ENCODE data around the gene UBXN11.
"Not testable (repeated sequence)": the region's sequence is repeated elsewhere in the genome, so short reads cannot be mapped to it uniquely, and the experiment has no call there.

The UBXN11 gene

GRCh38 chr1:26337206-26337535 lies 30.7 kb upstream of the UBXN11 start:
- no peak for DNase-seq (ENCODE audit: low read depth in 4 of 4, low spot score in 1 of 4)

GRCh38 chr1:26336477-26337205 lies 30.2 kb upstream of the UBXN11 start:
- DNase-seq (ENCODE audit: low read depth in 4 of 4, low spot score in 1 of 4): peak; percentile 65 to 84 (median 68)

GRCh38 chr1:26335774-26336476 lies 29.5 kb upstream of the UBXN11 start:
- DNase-seq (ENCODE audit: low read depth in 4 of 4, low spot score in 1 of 4): no peak

- not testable (repeated sequence) for DNase-seq (ENCODE audit: low read depth in 4 of 4, low spot score in 1 of 4)
These were observed 26.9 kb upstream of the UBXN11 start for GRCh38 chr1:26333312-26333711.

GRCh38 chr1:26330276-26330675 lies 23.8 kb upstream of the UBXN11 start:
- no peak for DNase-seq (ENCODE audit: low read depth in 4 of 4, low spot score in 1 of 4)

GRCh38 chr1:26329380-26329779 lies 22.9 kb upstream of the UBXN11 start:
- DNase-seq (ENCODE audit: low read depth in 4 of 4, low spot score in 1 of 4): not testable (repeated sequence)

GRCh38 chr1:26328597-26328996 lies 22.2 kb upstream of the UBXN11 start:
- no peak for DNase-seq (ENCODE audit: low read depth in 4 of 4, low spot score in 1 of 4)

GRCh38 chr1:26327956-26328362 lies 21.5 kb upstream of the UBXN11 start:
- DNase-seq (ENCODE audit: low read depth in 4 of 4, low spot score in 1 of 4): no peak

GRCh38 chr1:26324550-26324949 lies 18.1 kb upstream of the UBXN11 start:
- no peak for DNase-seq (ENCODE audit: low read depth in 4 of 4, low spot score in 1 of 4)

- DNase-seq (ENCODE audit: low read depth in 4 of 4, low spot score in 1 of 4): no peak
These were observed 16.9 kb upstream of the UBXN11 start for GRCh38 chr1:26323382-26323781.

- no peak for DNase-seq (ENCODE audit: low read depth in 4 of 4, low spot score in 1 of 4)
These were observed 15.6 kb upstream of the UBXN11 start for GRCh38 chr1:26322042-26322331.

- peak; percentile 92 to 98 (median 96) for DNase-seq (ENCODE audit: low read depth in 4 of 4, low spot score in 1 of 4)
These were observed 15.0 kb upstream of the UBXN11 start for GRCh38 chr1:26321315-26322041.

- DNase-seq (ENCODE audit: low read depth in 4 of 4, low spot score in 1 of 4): no peak
These were observed 14.5 kb upstream of the UBXN11 start for GRCh38 chr1:26320896-26321295.

- DNase-seq (ENCODE audit: low read depth in 4 of 4, low spot score in 1 of 4): no peak
These were observed 12.1 kb upstream of the UBXN11 start for GRCh38 chr1:26318338-26319064.

- DNase-seq (ENCODE audit: low read depth in 4 of 4, low spot score in 1 of 4): peak; percentile 36 to 58 (median 44)
These were observed 11.3 kb upstream of the UBXN11 start, which contains the start of gene CD52 for GRCh38 chr1:26317612-26318337. Gene CD52, plus strand, starts transcription at chr1:26317958. Its CDS starts 60 bp downstream, at chr1:26318018.

GRCh38 chr1:26317146-26317545 lies 10.7 kb upstream of the UBXN11 start:
- DNase-seq (ENCODE audit: low read depth in 4 of 4, low spot score in 1 of 4): no peak

GRCh38 chr1:26315874-26316850 lies 9.7 kb upstream of the UBXN11 start:
- DNase-seq (ENCODE audit: low read depth in 4 of 4, low spot score in 1 of 4): no peak

- no peak for DNase-seq (ENCODE audit: low read depth in 4 of 4, low spot score in 1 of 4)
These were observed 8.1 kb upstream of the UBXN11 start for GRCh38 chr1:26314501-26314900.

Data from stimulated activated CD4-positive, alpha-beta T cell treated with anti-CD3 and anti-CD28 coated beads, Interleukin-1b, Interleukin-23, amount 100 ng/mL, for 24 hours (primary cell).